GM03348 (cell line): ENCODE measurements around the gene ANKRD35.
"Not testable (repeated sequence)": the region's sequence is repeated elsewhere in the genome, so short reads cannot be mapped to it uniquely, and the experiment has no call there.

Experiments
- DNase-seq: peaks from one replicate; pipeline ENCODE4 v3.0.0; 2012; ENCODE audit warnings: low spot score

ANKRD35 gene

GRCh38 chr1:145885738-145886287 lies at the start of gene ANKRD35:
Gene ANKRD35 (minus strand): TSS chr1:145885866. CDS start chr1:145885758, 108 bp downstream.
- peak; percentile 94 for DNase-seq

- not testable (repeated sequence) for DNase-seq
Measured at GRCh38 chr1:145932522-145933009, 46.9 kb upstream of the ANKRD35 start.

- DNase-seq = no peak
Measured at GRCh38 chr1:145927916-145928643, 42.4 kb upstream of the ANKRD35 start.

DNA sequence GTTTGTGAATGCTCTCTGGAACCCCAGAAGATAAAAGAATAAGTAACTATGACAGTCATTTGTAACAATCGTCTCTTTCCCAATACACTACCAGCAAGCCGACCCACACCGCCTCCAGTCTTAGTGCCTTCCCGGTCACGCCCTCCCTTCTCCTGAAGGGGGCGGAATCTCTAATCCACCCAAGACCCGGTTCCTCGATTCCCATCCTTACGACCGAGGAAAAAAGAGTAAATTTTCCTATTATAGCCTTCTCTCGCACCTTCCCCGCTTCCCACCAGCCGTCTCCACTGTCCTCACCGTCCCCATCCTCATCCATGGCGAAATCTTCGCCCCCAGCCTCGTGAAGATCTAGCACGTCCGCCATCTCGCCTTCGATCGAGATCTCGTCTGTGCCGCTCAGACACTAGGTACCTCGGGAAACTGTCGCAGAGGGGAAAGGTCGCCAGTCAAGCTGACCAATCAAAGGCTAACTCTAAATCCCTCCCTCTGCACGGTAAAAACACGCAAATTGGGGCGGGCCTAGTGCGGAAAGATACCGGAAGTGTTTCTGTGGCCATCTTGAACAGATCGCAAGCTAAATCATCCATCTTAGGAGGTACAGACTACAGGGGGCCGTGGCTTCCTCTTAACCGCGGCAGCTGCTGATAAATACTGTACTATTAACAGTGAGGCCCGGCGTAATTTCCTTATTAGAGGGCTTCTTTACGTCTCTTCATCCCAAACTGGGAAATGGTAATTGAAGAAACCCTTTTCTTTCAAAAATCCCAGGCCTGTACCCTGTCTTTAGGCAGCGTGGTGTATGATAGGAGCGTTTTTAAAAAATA lies 41.6 kb upstream of the ANKRD35 start, which contains the start of gene RBM8A:
RBM8A (minus strand) TSS at position 422 of the 824 bp plus-strand sequence; CDS start at position 364, 58 bp downstream.
- DNase-seq = peak; percentile 92

- DNase-seq = no peak
Measured at GRCh38 chr1:145926686-145927062, 41.0 kb upstream of the ANKRD35 start.

DNA sequence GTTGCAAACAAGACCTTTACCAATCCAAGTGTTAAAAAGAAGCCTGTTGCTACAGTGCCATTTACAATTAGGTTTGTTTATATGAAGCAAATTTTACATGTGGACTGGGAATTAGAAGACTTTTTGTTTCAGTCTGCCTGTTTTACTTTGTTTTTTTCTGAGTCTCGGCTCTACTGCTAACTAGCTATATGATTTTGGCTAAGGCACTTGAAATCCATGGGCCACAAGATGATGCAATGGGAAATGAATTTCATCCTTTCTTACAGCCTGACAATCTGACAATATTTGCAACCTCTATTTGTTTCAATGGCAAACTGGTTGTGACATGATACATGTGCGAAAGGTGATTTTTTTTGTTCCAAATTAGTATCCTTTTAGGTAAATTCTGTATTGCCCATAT lies 36.6 kb upstream of the ANKRD35 start:
- DNase-seq = no peak

DNA sequence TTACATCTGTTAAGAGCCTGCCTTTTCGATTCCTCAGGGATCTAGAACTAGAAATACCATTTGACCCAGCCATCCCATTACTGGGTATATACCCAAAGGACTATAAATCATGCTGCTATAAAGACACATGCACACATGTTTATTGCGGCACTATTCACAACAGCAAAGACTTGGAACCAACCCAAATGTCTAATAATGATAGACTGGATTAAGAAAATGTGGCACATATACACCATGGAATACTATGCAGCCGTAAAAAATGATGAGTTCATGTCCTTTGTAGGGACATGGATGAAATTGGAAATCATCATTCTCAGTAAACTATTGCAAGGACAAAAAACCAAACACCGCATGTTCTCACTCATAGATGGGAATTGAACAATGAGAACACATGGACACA lies 34.6 kb upstream of the ANKRD35 start:
- DNase-seq = not testable (repeated sequence)

DNA sequence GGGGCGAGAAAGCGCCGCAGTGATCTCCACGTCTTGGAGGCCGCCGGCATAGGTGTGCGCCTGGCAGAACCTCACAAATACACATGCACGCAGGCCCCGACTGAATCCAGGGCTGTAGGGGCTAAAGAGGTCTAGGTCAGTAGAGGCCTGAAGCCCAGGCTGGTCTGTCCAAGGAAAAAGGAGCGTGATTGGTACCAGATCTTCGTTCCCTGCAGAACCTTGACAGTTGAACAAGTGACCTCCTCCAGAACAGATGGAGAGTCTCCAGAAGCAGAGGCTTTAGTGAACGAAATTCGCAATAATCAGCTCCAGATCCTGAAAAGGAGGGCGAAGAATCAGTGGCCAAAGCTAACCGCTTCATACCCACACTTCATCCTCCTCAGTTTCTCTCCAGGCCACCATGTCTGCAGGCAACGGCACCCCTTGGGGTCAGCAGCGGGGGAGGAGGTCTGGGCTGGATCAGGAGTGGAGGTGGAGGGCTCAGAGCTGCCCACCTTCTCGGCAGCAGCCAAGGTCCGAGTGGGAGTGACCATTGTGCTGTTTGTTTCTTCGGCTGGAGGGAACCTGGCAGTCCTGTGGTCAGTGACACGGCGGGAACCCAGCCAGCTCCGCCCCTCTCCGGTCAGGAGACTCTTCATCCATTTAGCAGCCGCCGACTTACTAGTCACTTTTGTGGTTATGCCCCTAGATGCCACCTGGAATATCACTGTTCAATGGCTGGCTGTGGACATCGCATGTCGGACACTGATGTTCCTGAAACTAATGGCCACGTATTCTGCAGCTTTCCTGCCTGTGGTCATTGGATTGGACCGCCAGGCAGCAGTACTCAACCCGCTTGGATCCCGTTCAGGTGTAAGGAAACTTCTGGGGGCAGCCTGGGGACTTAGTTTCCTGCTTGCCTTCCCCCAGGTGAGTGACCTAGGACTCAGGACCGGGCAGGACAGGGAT lies 33.6 kb upstream of the ANKRD35 start:
- peak; percentile 42 for DNase-seq

GRCh38 chr1:145918144-145918991 lies 32.7 kb upstream of the ANKRD35 start, which contains the start of gene PEX11B:
Gene PEX11B (minus strand): TSS chr1:145918717. CDS start chr1:145918688, 29 bp downstream.
- DNase-seq = peak; percentile 90

GRCh38 chr1:145917595-145917994 lies 31.9 kb upstream of the ANKRD35 start:
- no peak for DNase-seq

GRCh38 chr1:145916745-145917144 lies 31.1 kb upstream of the ANKRD35 start:
- DNase-seq = no peak

GRCh38 chr1:145912128-145912641 lies 26.5 kb upstream of the ANKRD35 start:
- no peak for DNase-seq

GRCh38 chr1:145908653-145909052 lies 23.0 kb upstream of the ANKRD35 start:
- DNase-seq = no peak

GRCh38 chr1:145906954-145907753 lies 21.5 kb upstream of the ANKRD35 start:
- no peak for DNase-seq

GRCh38 chr1:145901312-145902021 lies 15.8 kb upstream of the ANKRD35 start:
- DNase-seq = no peak

DNA sequence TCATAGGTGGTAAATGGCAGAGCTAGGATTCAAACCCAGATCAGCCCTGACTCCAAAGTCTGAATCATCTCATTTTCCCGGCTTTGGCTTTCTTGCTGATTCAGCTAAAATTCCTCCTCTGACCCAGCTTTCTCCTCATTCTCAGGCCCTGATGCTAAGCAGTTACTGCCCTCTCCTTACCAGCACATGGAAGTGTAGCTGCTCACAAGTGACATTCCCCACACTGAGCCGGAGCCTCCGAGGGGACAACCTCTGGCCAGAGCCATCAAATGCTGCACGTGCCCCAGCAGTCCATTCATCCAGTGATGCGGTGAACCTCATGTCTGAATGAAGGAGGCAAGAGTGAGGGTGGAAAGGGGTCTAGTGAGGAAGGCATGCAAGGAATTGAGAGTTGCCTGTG lies 13.1 kb upstream of the ANKRD35 start:
- no peak for DNase-seq

GRCh38 chr1:145897969-145898368 lies 12.3 kb upstream of the ANKRD35 start:
- DNase-seq = no peak

DNA sequence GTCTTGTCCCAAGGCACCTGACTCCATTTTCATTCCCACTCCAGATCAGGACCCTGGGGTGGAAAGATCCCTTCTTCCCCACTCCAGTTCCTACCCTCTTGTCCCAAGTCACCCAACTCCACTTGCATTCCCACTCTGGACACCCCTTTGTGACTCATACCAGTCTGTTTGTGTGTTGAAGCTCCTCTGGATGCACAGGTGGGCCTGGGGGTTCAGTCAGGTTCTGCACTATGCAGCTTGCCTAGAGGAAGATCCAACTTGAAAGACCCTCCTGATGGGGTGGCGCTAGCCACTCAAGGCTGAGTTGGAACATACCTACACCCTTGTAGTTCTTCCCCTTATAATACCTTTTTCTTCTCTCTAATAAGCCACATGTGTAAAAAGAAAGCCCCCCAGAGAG lies 9.8 kb upstream of the ANKRD35 start:
- no peak for DNase-seq
